Activated naive CD8-positive, alpha-beta T cell treated with anti-CD3 and anti-CD28 coated beads for 36 hours (primary cell): ENCODE results near the gene EGLN2. TPM values are rescaled to one million over a fixed set of nuclear protein-coding genes. Genes with fewer than 3 reads are reported as not detected.

Source experiments
- DNase-seq: peaks from one replicate; pipeline ENCODE4 v3.0.0; 2021
- H3K27ac Mint-ChIP-seq: one replicate; pipeline ENCODE4 v1.8.0; 2022; ENCODE audit warnings: mild to moderate bottlenecking, moderate library complexity, mixed read lengths
- H3K27me3 Mint-ChIP-seq: one replicate; pipeline ENCODE4 v1.8.0; 2022; ENCODE audit warnings: mild to moderate bottlenecking, mixed read lengths
- H3K36me3 Mint-ChIP-seq: one replicate; pipeline ENCODE4 v1.8.0; 2021; ENCODE audit warnings: mild to moderate bottlenecking, mixed read lengths
- H3K4me1 Mint-ChIP-seq: one replicate; pipeline ENCODE4 v1.8.0; 2021; ENCODE audit warnings: mixed read lengths
- H3K4me3 Mint-ChIP-seq: one replicate; pipeline ENCODE4 v1.8.0; 2022; ENCODE audit warnings: mild to moderate bottlenecking, moderate library complexity, mixed read lengths
- H3K9me3 Mint-ChIP-seq: one replicate; pipeline ENCODE4 v1.8.0; 2022; ENCODE audit warnings: mixed read lengths
- total RNA-seq, 2 experiments: library from RNA; stranded (reverse); gene quantifications; one replicate each; pipeline ENCODE4 v1.2.3, GENCODE V29; 2021

EGLN2 gene
- 100 to 1,000 TPM in 1 of 2 experiments, 10 to 100 TPM in 1; 97.2 to 100 TPM for total RNA-seq

DNA sequence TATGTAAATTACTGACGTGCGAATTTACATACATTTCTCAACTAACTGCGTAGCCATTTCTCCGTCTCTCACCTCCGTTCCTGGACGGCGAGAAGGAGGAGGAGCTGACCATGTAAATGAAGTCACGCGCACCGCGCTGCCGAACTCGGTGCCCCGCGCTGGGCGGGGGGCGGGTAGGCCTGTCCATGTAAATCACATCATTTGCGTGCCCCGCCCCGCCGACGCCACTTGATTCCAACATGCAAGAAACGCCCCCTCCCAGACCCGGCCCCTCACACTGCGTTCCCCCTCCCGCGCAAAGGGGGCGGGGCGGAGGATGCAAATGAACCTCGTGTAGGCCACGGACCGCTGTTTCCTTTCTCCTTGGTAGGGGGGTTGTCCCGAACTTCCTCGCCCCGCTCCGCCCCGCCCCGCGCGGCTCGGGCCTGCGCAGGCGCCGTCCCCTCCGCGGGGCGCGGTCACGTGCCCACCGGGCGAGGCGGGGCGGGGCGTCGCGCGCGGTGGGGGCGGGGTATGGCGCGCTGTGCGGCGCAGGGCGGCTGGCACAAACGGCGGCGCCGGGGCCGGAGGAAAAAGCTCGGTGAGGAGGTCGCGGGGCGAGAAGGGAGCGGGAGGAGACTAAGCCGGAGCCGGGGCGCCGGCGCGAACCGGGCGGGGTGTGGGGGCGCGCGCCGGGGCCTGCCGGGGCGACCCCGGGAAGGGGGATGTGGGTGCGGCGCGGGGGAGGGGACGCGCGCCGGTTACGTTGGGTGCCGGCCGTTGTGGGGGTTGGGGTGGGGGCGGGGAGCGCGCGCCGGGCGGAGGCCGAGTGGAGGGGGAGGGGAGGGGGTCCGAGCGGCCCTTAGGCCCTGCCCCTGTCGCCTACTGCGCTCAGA lies at the start of gene EGLN2:
Gene EGLN2 (plus strand): TSS at position 509 of the 875 bp plus-strand sequence. CDS start 1,382 bp downstream, outside the sequence.
- DNase-seq, result peak; percentile 100
- peaks cover 56% of the 10 kb centered on the region for H3K4me1 Mint-ChIP-seq
- no peaks in the 10 kb centered on the region for H3K27me3 Mint-ChIP-seq
- peaks cover 34% of the 10 kb centered on the region for H3K36me3 Mint-ChIP-seq
- peak within 1 kb of the TSS; percentile 95 for H3K27ac Mint-ChIP-seq
- peak within 1 kb of the TSS; percentile 99 for H3K4me3 Mint-ChIP-seq
- no peaks in the 10 kb centered on the region for H3K9me3 Mint-ChIP-seq

DNA sequence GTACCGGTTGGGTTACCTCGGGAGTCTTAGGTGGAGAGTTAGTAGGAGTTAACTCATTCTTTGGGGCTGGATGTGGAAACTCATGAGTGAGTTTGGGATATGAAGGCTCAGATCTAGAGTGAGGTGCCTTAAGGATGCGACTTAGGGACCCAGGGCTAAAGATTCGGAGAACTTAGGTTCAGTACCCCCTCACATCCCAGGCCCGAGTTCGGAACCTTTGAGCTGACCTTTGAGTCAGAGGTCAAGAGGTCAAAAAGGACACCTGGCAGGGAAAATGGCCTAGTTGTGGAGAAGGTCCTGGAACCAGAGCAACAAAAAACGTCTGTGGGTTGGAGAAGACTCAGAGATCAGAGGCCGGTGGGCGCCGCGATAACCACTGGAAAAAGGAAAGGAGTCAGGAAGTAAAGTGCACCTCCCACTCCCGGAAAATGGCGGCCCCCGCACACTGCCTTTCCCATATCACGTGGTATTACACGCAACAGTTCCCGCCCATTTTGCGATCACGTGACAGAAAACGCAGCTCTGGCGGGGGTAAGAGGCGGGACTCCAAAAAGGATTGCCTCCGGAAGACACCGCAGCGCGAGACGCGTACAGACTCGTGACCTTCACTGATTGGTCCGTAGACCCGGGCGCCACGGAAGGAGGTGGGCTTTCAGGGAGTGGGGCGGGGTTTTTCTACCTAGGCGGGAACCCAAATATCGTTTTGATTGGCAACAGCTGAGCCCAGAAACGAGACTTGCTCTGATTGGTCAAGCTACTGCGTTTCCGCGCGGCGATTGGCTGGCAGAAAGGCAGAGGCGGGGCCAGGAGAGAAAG lies 48.7 kb upstream of the EGLN2 start, which contains the start of gene ACTMAP:
Gene ACTMAP (minus strand): TSS at position 420 of the 816 bp plus-strand sequence. CDS start 674 bp downstream, outside the sequence.
- Mint-ChIP-seq H3K9me3 (peaks cover 3% of the 10 kb centered on the region), H3K27me3 (no peaks in the 10 kb centered on the region), H3K36me3 (peaks cover 45% of the 10 kb centered on the region), H3K4me1 (peaks cover 30% of the 10 kb centered on the region), H3K27ac (peak within 1 kb of the TSS; percentile 100), H3K4me3 (peak within 1 kb of the TSS; percentile 100)
- peak; percentile 99 for DNase-seq

DNA sequence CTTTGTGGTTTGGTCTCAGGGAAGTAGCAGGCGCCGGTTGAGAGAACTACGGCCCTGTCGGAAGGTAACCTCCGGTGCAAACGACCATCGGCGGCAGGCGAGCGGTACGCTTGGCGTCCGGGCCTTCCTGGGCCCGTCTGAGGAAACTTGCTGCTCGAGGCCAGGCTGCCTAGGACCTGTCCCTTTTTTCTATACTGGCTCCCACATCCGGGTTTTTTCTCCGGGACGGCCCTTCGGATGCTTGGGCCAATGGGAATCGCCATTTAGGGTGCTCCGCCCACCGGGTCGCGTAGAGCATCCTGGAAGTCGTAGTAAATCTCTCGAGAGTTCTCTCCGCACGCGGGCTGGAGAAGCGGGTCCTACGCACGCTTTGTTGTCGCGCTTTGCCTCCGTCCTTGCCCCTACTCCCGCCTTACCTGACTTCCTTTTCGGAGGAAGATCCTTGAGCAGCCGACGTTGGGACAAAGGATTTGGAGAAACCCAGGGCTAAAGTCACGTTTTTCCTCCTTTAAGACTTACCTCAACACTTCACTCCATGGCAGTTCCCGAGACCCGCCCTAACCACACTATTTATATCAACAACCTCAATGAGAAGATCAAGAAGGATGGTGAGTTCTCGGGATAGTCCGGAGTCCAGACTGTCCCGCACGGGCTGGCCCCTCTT lies 48.0 kb upstream of the EGLN2 start, which contains the start of gene SNRPA:
Gene SNRPA (plus strand): TSS at position 330 of the 664 bp plus-strand sequence. CDS start 206 bp downstream, at position 536.
- H3K4me3 Mint-ChIP-seq, result peak within 1 kb of the TSS; percentile 100
- peak; percentile 95 for DNase-seq
- peaks cover 37% of the 10 kb centered on the region for H3K4me1 Mint-ChIP-seq
- no peaks in the 10 kb centered on the region for H3K27me3 Mint-ChIP-seq
- peak within 1 kb of the TSS; percentile 100 for H3K27ac Mint-ChIP-seq
- peaks cover 3% of the 10 kb centered on the region for H3K9me3 Mint-ChIP-seq
- H3K36me3 Mint-ChIP-seq, result peaks cover 52% of the 10 kb centered on the region

DNA sequence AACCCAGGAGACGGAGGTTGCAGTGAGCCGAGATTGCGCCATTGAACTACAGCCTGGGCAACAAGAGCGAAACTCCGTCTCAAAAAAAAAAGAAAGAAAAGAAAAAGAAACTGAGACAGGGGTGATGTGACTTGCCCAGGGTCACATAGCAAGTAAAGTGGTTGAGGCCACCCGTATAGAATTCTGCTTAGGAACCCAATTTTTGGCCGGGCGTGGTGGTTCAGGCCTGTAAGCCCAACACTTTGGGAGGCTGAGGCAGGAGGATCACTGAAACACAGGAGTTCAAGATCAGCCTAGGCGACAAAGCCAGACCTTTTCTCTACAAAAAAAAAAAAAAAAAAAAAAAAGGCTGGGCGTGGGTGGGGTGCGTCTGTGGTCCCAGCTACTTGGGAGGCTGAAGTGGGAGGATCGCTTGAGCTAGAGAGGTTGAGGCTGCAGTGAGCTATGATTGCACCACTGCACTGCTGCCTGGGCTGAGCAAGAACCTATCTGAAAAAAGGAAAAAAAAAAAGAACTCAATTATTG lies 46.7 kb upstream of the EGLN2 start:
- DNase-seq, result no peak
- H3K27ac Mint-ChIP-seq, result peak overlapping the region; percentile 100
- H3K4me1 Mint-ChIP-seq, result peaks cover 49% of the 10 kb centered on the region
- H3K36me3 Mint-ChIP-seq, result peaks cover 62% of the 10 kb centered on the region
- H3K9me3 Mint-ChIP-seq, result peaks cover 3% of the 10 kb centered on the region
- peak overlapping the region; percentile 100 for H3K4me3 Mint-ChIP-seq
- no peaks in the 10 kb centered on the region for H3K27me3 Mint-ChIP-seq

DNA sequence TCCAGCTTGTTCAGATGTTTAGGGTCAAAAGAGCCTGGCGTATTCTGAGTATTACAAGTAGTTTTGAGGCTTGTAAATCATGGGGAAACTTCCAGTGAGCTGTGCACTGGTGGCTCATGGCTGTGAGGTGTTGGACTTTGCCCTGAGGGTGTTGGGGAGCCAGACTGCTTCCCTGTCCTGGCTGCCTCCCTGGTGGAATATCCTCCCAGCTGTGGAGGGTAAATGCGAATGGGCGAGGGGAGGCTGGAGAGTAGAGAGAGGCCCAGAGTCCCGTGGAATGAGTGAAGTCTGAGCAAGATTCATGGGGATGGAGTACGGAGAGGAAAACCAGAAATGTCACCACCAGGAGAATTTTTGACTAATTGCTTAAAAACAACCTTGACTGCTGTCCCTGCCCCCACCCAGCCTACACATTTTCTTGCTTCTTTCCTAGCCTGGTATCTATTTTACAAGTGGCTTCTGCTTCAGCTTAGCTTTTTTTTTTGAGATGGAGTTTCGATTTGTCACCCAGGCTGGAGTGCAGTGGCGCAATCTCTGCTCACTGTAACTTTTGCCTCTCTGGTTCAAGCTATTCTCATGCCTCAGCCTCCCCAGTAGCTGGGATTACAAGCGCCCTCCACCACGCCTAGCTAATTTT lies 44.3 kb upstream of the EGLN2 start:
- Mint-ChIP-seq H3K27me3 (no peaks in the 10 kb centered on the region), H3K4me3 (peak overlapping the region; percentile 85), H3K4me1 (peaks cover 53% of the 10 kb centered on the region), H3K27ac (peak overlapping the region; percentile 93), H3K9me3 (peaks cover 3% of the 10 kb centered on the region), H3K36me3 (peaks cover 71% of the 10 kb centered on the region)
- DNase-seq, result peak; percentile 66

DNA sequence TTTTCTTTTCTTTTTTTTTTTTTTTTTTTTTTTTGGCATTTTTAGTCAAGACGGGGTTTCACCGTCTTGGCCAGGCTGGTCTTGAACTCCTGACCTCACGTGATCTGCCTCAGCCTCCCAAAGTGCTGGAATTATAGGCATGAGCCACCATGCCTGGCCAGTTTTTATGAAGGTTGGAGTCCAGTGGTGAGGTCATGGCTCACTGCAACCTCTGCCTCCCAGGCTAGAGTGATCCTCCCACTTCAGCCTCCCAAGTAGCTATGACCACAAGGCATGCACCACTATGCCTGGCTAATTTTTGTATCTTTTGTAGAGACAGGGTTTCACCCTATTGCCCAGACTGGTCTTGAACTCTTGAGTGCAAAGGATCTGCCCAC lies 43.8 kb upstream of the EGLN2 start:
- peaks cover 3% of the 10 kb centered on the region for H3K9me3 Mint-ChIP-seq
- no peak for DNase-seq
- H3K27ac Mint-ChIP-seq, result peak overlapping the region; percentile 93
- H3K4me1 Mint-ChIP-seq, result peaks cover 51% of the 10 kb centered on the region
- H3K36me3 Mint-ChIP-seq, result peaks cover 72% of the 10 kb centered on the region
- H3K27me3 Mint-ChIP-seq, result no peaks in the 10 kb centered on the region
- H3K4me3 Mint-ChIP-seq, result peak overlapping the region; percentile 85

DNA sequence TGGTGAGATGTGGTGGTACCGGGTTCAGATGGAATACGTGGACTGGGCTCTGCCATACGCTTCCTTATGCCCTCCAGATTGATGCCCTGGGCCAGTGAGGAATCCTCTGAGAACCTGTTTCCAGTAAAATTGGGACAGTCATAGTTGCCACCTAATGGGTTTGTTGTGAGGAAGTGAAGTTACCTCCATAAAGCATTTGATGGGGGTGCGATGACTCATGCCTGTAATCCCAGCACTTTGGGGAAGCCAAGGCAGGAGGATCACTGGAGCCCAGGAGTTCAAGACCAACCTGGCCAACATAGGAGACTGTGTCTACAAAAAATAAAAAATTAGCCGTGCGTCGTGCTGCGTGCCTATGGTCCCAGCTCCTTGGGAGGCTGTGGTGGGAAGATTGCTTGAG lies 43.2 kb upstream of the EGLN2 start:
- peaks cover 77% of the 10 kb centered on the region for H3K36me3 Mint-ChIP-seq

DNA sequence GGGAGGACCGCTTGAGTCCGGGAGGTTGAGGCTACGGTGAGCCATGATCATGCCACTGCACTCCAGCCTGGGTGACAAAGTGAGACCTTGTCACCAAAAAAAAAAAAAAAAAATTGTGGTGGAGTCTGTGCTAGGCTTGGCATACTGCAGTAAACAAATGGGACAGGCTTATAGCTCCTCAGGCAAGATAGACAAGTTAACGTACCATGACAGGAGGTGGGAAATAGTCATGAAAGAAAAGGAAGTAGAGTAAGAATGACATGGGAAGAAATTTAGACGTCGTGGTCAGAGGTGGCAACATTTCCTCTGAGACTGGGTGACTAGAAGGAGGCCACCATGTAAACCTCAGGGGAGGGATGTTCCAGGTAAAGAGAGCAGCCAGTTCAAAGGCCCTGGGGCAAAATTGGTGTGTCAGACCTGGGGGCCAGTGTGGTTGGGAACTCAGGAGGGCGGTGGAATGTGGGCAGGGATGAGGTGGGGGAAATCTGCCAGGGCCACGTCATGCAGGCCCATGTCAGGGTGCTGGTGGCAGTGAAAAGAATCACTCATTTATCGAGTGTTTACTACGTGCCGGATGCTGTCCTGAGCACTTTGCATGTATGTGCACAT lies 42.4 kb upstream of the EGLN2 start:
- H3K9me3 Mint-ChIP-seq, result peaks cover 3% of the 10 kb centered on the region
- peaks cover 60% of the 10 kb centered on the region for H3K4me1 Mint-ChIP-seq
- peak overlapping the region; percentile 47 for H3K4me3 Mint-ChIP-seq
- peaks cover 75% of the 10 kb centered on the region for H3K36me3 Mint-ChIP-seq
- no peaks in the 10 kb centered on the region for H3K27me3 Mint-ChIP-seq
- DNase-seq, result peak; percentile 32
- peak overlapping the region; percentile 45 for H3K27ac Mint-ChIP-seq

More for the DNA sequence above, 43.2 kb upstream of the EGLN2 start:
- peak overlapping the region; percentile 85 for H3K4me3 Mint-ChIP-seq
- peaks cover 3% of the 10 kb centered on the region for H3K9me3 Mint-ChIP-seq
- H3K4me1 Mint-ChIP-seq, result peaks cover 56% of the 10 kb centered on the region
- H3K27ac Mint-ChIP-seq, result peak overlapping the region; percentile 93
- no peaks in the 10 kb centered on the region for H3K27me3 Mint-ChIP-seq
- no peak for DNase-seq

DNA sequence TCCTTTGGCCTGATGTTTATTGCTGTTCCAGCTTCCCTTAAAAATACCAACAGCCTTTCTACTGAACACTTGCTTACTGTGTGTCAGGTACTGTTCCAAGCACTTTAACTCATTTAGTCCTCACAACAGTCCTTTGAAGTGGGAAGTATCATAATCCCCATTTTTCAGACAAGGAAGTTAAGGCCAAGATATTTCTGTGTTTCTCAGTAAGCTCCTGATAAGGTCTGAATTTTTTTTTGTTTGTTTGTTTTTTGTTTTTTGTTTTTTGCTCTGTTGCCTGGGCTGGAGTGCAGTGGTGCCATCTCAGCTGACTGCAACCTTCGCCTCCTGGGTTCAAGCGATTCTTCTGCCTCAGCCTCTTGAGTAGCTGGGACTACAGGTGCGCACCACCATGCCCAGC lies 40.5 kb upstream of the EGLN2 start:
- no peak overlapping the region for H3K4me3 Mint-ChIP-seq
- H3K27ac Mint-ChIP-seq, result no peak overlapping the region
- H3K27me3 Mint-ChIP-seq, result no peaks in the 10 kb centered on the region
- no peaks in the 10 kb centered on the region for H3K9me3 Mint-ChIP-seq
- peaks cover 77% of the 10 kb centered on the region for H3K36me3 Mint-ChIP-seq
- no peak for DNase-seq
- peaks cover 68% of the 10 kb centered on the region for H3K4me1 Mint-ChIP-seq

DNA sequence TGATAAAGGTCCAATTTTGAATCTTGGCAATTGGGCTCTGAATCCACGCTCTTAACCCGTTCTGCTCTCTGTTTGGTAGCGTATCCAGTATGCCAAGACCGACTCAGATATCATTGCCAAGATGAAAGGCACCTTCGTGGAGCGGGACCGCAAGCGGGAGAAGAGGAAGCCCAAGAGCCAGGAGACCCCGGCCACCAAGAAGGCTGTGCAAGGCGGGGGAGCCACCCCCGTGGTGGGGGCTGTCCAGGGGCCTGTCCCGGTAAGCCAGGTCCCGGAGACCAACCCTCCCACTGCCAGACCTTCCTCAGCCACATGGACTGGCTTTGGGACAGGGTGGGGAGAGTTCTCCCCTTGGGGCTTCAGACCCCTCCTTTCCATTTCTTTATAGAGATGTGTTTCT lies 39.6 kb upstream of the EGLN2 start:
- Mint-ChIP-seq H3K9me3 (no peaks in the 10 kb centered on the region), H3K4me3 (no peak overlapping the region), H3K27me3 (no peaks in the 10 kb centered on the region), H3K27ac (no peak overlapping the region), H3K4me1 (peaks cover 73% of the 10 kb centered on the region), H3K36me3 (peaks cover 78% of the 10 kb centered on the region)
- DNase-seq, result no peak

DNA sequence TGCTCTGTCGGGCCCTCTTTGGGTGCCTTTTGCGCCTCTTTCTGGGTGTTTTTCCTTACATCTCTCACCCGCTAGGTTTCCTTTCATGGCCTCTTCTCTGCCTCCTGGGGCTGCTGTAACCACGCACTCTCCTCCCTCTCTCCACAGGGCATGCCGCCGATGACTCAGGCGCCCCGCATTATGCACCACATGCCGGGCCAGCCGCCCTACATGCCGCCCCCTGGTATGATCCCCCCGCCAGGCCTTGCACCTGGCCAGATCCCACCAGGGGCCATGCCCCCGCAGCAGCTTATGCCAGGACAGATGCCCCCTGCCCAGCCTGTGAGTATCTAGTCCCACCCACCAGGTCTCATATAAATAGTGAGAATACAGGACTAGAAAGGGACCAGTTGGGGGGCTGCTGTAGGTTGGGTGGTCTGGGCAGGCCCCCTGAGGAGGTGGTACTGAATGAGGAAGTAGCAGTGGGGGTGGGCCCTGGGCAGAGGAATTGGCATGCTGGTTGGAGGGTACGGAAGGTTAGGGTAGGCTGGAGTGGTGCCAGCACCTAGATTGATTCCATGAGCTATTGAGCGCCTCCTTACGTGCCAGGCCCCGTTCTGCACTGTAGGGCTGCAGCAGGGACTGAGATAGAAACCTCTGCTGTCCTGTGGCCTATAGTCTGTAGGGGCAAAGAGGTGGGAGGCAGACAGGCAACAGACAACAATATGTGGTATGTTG lies 36.1 kb upstream of the EGLN2 start:
- peaks cover 64% of the 10 kb centered on the region for H3K4me1 Mint-ChIP-seq
- H3K36me3 Mint-ChIP-seq, result peaks cover 66% of the 10 kb centered on the region
- peak overlapping the region; percentile 35 for H3K4me3 Mint-ChIP-seq
- no peaks in the 10 kb centered on the region for H3K9me3 Mint-ChIP-seq
- H3K27ac Mint-ChIP-seq, result peak overlapping the region; percentile 79
- DNase-seq, result peak; percentile 54
- H3K27me3 Mint-ChIP-seq, result no peaks in the 10 kb centered on the region

DNA sequence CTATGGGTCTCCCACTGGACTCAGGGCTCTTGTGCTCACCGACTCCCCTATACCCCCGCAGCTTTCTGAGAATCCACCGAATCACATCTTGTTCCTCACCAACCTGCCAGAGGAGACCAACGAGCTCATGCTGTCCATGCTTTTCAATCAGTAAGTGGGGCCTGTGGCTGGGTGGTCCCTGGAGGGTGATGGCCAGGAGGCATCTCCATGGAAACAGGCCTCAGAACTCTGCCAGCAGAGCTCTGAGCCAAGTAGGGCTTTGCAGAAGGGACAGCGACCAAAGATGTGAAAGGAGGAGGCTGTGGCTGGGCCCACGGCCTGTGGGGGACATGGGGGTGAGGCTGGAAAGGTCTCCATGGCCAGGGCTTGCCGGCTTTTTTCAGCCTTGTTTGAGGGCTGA lies 35.5 kb upstream of the EGLN2 start:
- peak overlapping the region; percentile 79 for H3K27ac Mint-ChIP-seq
- no peak for DNase-seq
- peak overlapping the region; percentile 1 for H3K4me3 Mint-ChIP-seq
- no peaks in the 10 kb centered on the region for H3K27me3 Mint-ChIP-seq
- H3K4me1 Mint-ChIP-seq, result peaks cover 60% of the 10 kb centered on the region
- peaks cover 61% of the 10 kb centered on the region for H3K36me3 Mint-ChIP-seq
- H3K9me3 Mint-ChIP-seq, result no peaks in the 10 kb centered on the region

DNA sequence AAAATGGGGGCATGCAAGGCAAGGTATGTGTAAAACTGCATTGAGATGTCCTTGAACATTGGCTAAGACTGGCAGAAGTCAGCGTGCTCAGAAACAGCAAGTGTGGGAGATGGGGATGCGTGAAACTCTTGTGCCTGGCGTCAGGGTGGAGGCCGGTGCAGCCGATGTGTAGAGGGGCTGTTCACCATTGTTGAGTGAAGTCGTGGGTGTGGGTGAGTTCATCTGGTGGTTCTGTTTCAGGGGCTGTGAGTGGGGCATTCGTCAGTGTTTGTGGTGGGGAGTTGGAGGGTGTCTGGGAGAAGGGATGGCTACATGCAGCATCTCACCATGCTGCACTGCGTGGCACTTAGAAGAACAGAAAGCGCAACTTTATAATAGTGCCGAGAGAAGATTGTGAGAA lies 35.0 kb upstream of the EGLN2 start:
- peaks cover 62% of the 10 kb centered on the region for H3K4me1 Mint-ChIP-seq
- peaks cover 59% of the 10 kb centered on the region for H3K36me3 Mint-ChIP-seq
- H3K27me3 Mint-ChIP-seq, result no peaks in the 10 kb centered on the region
- peak overlapping the region; percentile 79 for H3K27ac Mint-ChIP-seq
- H3K9me3 Mint-ChIP-seq, result no peaks in the 10 kb centered on the region
- peak overlapping the region; percentile 40 for H3K4me3 Mint-ChIP-seq
- DNase-seq, result peak; percentile 50
